GM12878 (cell line): ENCODE results near the gene GAREM1. TPM values are rescaled to one million over a fixed set of nuclear protein-coding genes. Genes with fewer than 3 reads are reported as not detected.
"Not testable (repeated sequence)": the region's sequence is repeated elsewhere in the genome, so short reads cannot be mapped to it uniquely, and the experiment has no call there.

ENCODE experiments used
- ATAC-seq: fragments of 200-7000 bp; cut with Tn5 transposase; 3 replicates; pipeline ENCODE4 v1.9.1; 2020; ENCODE audit warnings: mild to moderate bottlenecking, moderate library complexity
- BruUV-seq: library from RNA; stranded (reverse); fragments of 400-500 nt; replicated peaks from 2 replicates; lab custom pipeline; 2021; lab: Mats Ljungman, UMichigan
- CTCF ChIA-PET: fragments of 300-600 bp; sonication (Branson Sonifier 250); formaldehyde crosslinking; extraction: SDS; loops from one replicate; lab custom pipeline; 2021; ENCODE audit warnings: inconsistent platforms; lab: Yijun Ruan, JAX
- POLR2A ChIA-PET: fragments of 350-600 bp; formaldehyde crosslinking; extraction: SDS; loops from one replicate; lab custom pipeline; 2021; ENCODE audit warnings: inconsistent platforms; lab: Charles Lee
- RAD21 ChIA-PET: fragments of 300-600 bp; sonication (Branson Sonifier 250); formaldehyde crosslinking; loops from one replicate; lab custom pipeline; 2023; ENCODE audit warnings: antibody characterized with exemption; ENCODE audit not compliant: unreplicated experiment; lab: Charles Lee
- SMC1A ChIA-PET: fragments of 300-600 bp; sonication (Branson Sonifier 250); formaldehyde crosslinking; loops from one replicate; lab custom pipeline; 2023; ENCODE audit not compliant: unreplicated experiment, uncharacterized antibody; lab: Charles Lee
- DNase-seq: peaks from one replicate; pipeline ENCODE4 v3.0.0-alpha.2; 2011; ENCODE audit warnings: low read depth, low spot score
- FAIRE-seq: peaks from 3 replicates; lab custom pipeline; 2011; peaks lifted over from hg19 to GRCh38; lab: Jason Lieb, UNC
- H2AFZ ChIP-seq: 2 replicates; pipeline ENCODE4 v1.6.0; 2011; ENCODE audit warnings: low read depth, low read length, control low read depth; ENCODE audit not compliant: control insufficient read depth
- H3K27ac ChIP-seq: 2 replicates; pipeline ENCODE4 v1.5.1; 2011; ENCODE audit warnings: control low read depth; ENCODE audit not compliant: control insufficient read depth, insufficient read depth
- H3K27me3 ChIP-seq, 2 experiments: replicated peaks in 1 of 2; 2 replicates each; pipeline versions ENCODE4 v1.6.0 to v1.6.1; 2011; ENCODE audit warnings: low read length in 1 of 2; ENCODE audit not compliant: control insufficient read depth in 2 of 2, insufficient read depth in 2 of 2
- H3K36me3 ChIP-seq, 2 experiments: 2 replicates each; pipeline ENCODE4 v1.5.1; 2011; ENCODE audit warnings: low read length in 1 of 2; ENCODE audit not compliant: control insufficient read depth in 2 of 2, insufficient read depth in 2 of 2
- H3K4me1 ChIP-seq: 2 replicates; pipeline ENCODE4 v1.6.1; 2011; ENCODE audit warnings: mild to moderate bottlenecking, low read length, moderate library complexity, mixed read lengths; ENCODE audit not compliant: control insufficient read depth, insufficient read depth
- H3K4me2 ChIP-seq: 2 replicates; pipeline ENCODE4 v1.6.0; 2011; ENCODE audit warnings: control low read depth; ENCODE audit not compliant: control insufficient read depth, insufficient read depth
- H3K4me3 ChIP-seq: fragments of 200-600 bp; sonication (generic); 2 replicates; pipeline ENCODE4 v1.5.1; 2016
- H3K79me2 ChIP-seq: 2 replicates; pipeline ENCODE4 v1.6.0; 2011; ENCODE audit warnings: low read length; ENCODE audit not compliant: control insufficient read depth, insufficient read depth
- H3K9ac ChIP-seq: 2 replicates; pipeline ENCODE4 v1.8.0; 2011; ENCODE audit warnings: low read length, control low read depth, mixed read lengths; ENCODE audit not compliant: control insufficient read depth, insufficient read depth
- H3K9me3 ChIP-seq: replicated peaks from 3 replicates; pipeline ENCODE4 v1.5.1; 2011; ENCODE audit warnings: mild to moderate bottlenecking, low read length; ENCODE audit not compliant: control insufficient read depth, insufficient read depth
- H4K20me1 ChIP-seq: 2 replicates; pipeline ENCODE4 v1.6.0; 2011; ENCODE audit not compliant: control insufficient read depth, insufficient read depth
- CBFB ChIP-seq: IDR thresholded peaks from 2 replicates; pipeline ENCODE4 v1.6.1; 2016; ENCODE audit warnings: antibody characterized with exemption, low read depth
- E4F1 ChIP-seq: fragments of 450-650 bp; IDR thresholded peaks from 2 replicates; pipeline ENCODE4 v1.6.1; 2018; ENCODE audit warnings: borderline replicate concordance, mild to moderate bottlenecking; ENCODE audit not compliant: partially characterized antibody
- ESRRA ChIP-seq: IDR thresholded peaks from 2 replicates; pipeline ENCODE4 v1.6.1; 2012; ENCODE audit warnings: mild to moderate bottlenecking, low read length, improper control_type of control experiment
- MXI1 ChIP-seq: fragments of 150-350 bp; IDR thresholded peaks from 2 replicates; pipeline ENCODE4 v1.6.1; 2011; ENCODE audit warnings: low read depth, mild to moderate bottlenecking, inconsistent platforms, low read length, improper control_type of control experiment
- NFIC ChIP-seq: IDR thresholded peaks from 2 replicates; pipeline ENCODE4 v1.6.1; 2012; ENCODE audit warnings: low read depth, mild to moderate bottlenecking, inconsistent platforms, low read length, moderate library complexity
- NRF1 ChIP-seq: conservative IDR thresholded peaks from 2 replicates; pipeline ENCODE4 v1.6.1; 2011; ENCODE audit warnings: mild to moderate bottlenecking, low read depth, low read length, improper control_type of control experiment
- RAD51 ChIP-seq: fragments of 450-650 bp; IDR thresholded peaks from 2 replicates; pipeline ENCODE4 v1.6.1; 2016; ENCODE audit warnings: moderate library complexity, mild to moderate bottlenecking, inconsistent platforms
- SMAD1 ChIP-seq: fragments of 450-650 bp; IDR thresholded peaks from 2 replicates; pipeline ENCODE4 v1.6.1; 2018; ENCODE audit warnings: mild to moderate bottlenecking, low read depth; ENCODE audit not compliant: partially characterized antibody
- ZNF274 ChIP-seq: IDR thresholded peaks from one replicate; pipeline ENCODE4 v1.8.0; 2011; ENCODE audit not compliant: insufficient read length, insufficient read depth
- ZZZ3 ChIP-seq: IDR thresholded peaks from 2 replicates; pipeline ENCODE4 v1.6.1; 2011; ENCODE audit warnings: low read depth; ENCODE audit not compliant: control insufficient read depth, insufficient read length
- WGBS: methylation state at CpG from one replicate; pipeline ENCODE4 v1.1.6; 2016; ENCODE audit warnings: low lambda C conversion rate; ENCODE audit not compliant: insufficient replicate concordance, insufficient coverage; ENCODE audit errors: missing lambda C conversion rate; 5-methylcytosine and 5-hydroxymethylcytosine counted together
- in situ Hi-C: fragments of 300-500 bp; cut with MboI; formaldehyde crosslinking; loops from 9 replicates; pipeline ENCODE4 v1.14.3; 2018; ENCODE audit warnings: mixed read lengths
- intact Hi-C: fragments of 100-400 bp; cut with micrococcal nuclease; formaldehyde crosslinking; loops from one replicate; pipeline ENCODE4 v1.14.2; 2022; ENCODE audit not compliant: unreplicated experiment
- polyA plus RNA-seq, 11 experiments: library from polyadenylated mRNA; depleted of rRNA in 4 of 11; unstranded in 6 of 11; stranded (reverse) in 5 of 11; fragments of >200 nt; fragmentation: Nextera tagmentation in 4 of 11; fragmentation: Illumina TruSeq in 1 of 11; extraction: Ambion mirVana in 4 of 11; extraction: Trizol in 1 of 11; gene quantifications; 1 replicate in 1 of 11; 2 replicates in 10 of 11; pipeline versions ENCODE4 v1.2.1 to v1.2.3, GENCODE V29; 2011 to 2016; ENCODE audit warnings: inconsistent platforms in 2 of 11, missing spikeins in 2 of 11, low read depth in 1 of 11
- total RNA-seq, 4 experiments: library from RNA; depleted of rRNA in 3 of 4; stranded (reverse); fragments of >200 nt in 3 of 4; fragmentation: Illumina TruSeq in 1 of 4; extraction: Trizol in 1 of 4; gene quantifications; 2 replicates each; pipeline versions ENCODE4 v1.2.1 to v1.2.3, GENCODE V29; 2013 to 2021

Gene GAREM1
- total and polyA plus RNA-seq, 10 of the 15 experiments (the other 5 are each of a cell fraction or from before 2014, with no cell fraction given), result 0.05 to 0.29 (median 0.05) TPM; not detected in 7

- RAD21 ChIA-PET, result no interaction called here
- intact Hi-C loops (no loop called here), in situ Hi-C loops (no loop called here)
- SMC1A ChIA-PET, result no interaction called here
- H3K9me3 ChIP-seq, result no peaks in the 10 kb centered on the region
- DNase-seq (no peak), ATAC-seq (no peak), FAIRE-seq (no peak)
- no peak overlapping the region for H3K27ac ChIP-seq
- no peak overlapping the region for H3K9ac ChIP-seq
- H3K79me2 ChIP-seq, result no peaks in the 10 kb centered on the region
- no peak overlapping the region for H3K4me2 ChIP-seq
- H3K4me3 ChIP-seq, result no peak overlapping the region
- WGBS, result 28% methylated on average over 4 of the region's 4 CpGs
- H3K27me3 ChIP-seq, result no peaks in the 10 kb centered on the region
- POLR2A ChIA-PET, result no interaction called here
- H3K36me3 ChIP-seq, result no peaks in the 10 kb centered on the region
- H2AFZ ChIP-seq, result no peak overlapping the region
- TF ChIP-seq E4F1 (no peak), MXI1 (no peak), RAD51 (no peak), NFIC (no peak), ESRRA (no peak), ZZZ3 (no peak), NRF1 (no peak), ZNF274 (no peak), SMAD1 (no peak), CBFB (no peak)
- CTCF ChIA-PET, result no interaction called here
- BruUV-seq, result no TSS peak
- H4K20me1 ChIP-seq, result no peaks in the 10 kb centered on the region
- no peaks in the 10 kb centered on the region for H3K4me1 ChIP-seq
Observed at GRCh38 chr18:32502014-32502413, 31.3 kb upstream of the GAREM1 start.

GRCh38 chr18:32501242-32501641 is 30.6 kb upstream of the GAREM1 start:
- FAIRE-seq, RAD21 ChIA-PET, H3K4me3 ChIP-seq, POLR2A ChIA-PET, CTCF ChIA-PET, H3K79me2 ChIP-seq, H4K20me1 ChIP-seq, SMC1A ChIA-PET, BruUV-seq, DNase-seq, H3K36me3 ChIP-seq, H3K27me3 ChIP-seq, in situ Hi-C loops, H3K4me2 ChIP-seq, H3K9me3 ChIP-seq, H3K27ac ChIP-seq, ATAC-seq, intact Hi-C loops, H3K4me1 ChIP-seq, H2AFZ ChIP-seq, H3K9ac ChIP-seq: not testable (repeated sequence)
- 0% methylated on average over 2 of the region's 2 CpGs for WGBS
